ENCODE results near the gene ABCE1.

The ABCE1 gene

GRCh38 chr4:145171911-145172310, 73.8 kb downstream of the ABCE1 start:
- intact Hi-C loops (cut with DNase I) = no loop called here

GRCh38 chr4:145176641-145177432, 78.7 kb downstream of the ABCE1 start:
- intact Hi-C loops (cut with DNase I) = no loop called here
- no peak for DNase-seq

More at GRCh38 chr4:145171911-145172310, 73.8 kb downstream of the ABCE1 start:
- DNase-seq = no peak

GRCh38 chr4:145177511-145177905, 79.4 kb downstream of the ABCE1 start:
- intact Hi-C loops (cut with DNase I) = no loop called here
- no peak for DNase-seq

GRCh38 chr4:145177906-145178538, 79.9 kb downstream of the ABCE1 start:
- no peak for DNase-seq
- intact Hi-C loops (cut with DNase I) = loop anchor here (2.0 kb wide), 1 partner anchor 79 kb away; the partner anchor contains the start of genes ABCE1 and ANAPC10

- intact Hi-C loops (cut with DNase I) = loop anchor here (2.0 kb wide), 1 partner anchor 80 kb away; the partner anchor contains the start of genes ABCE1 and ANAPC10
- no peak for DNase-seq
Measured at GRCh38 chr4:145178740-145179280, 80.7 kb downstream of the ABCE1 start.

Measured in posterior cingulate gyrus (tissue), 11 donors.